HepG2 (cell line): ENCODE measurements around the gene MBD5. TPM values are rescaled to one million over a fixed set of nuclear protein-coding genes. Genes with fewer than 3 reads are reported as not detected.
A peak's percentile ranks its signal among the peaks of the same experiment; 100 is the strongest.

ENCODE experiments used
- AHDC1 ChIP-seq: sonication (generic); formaldehyde crosslinking; IDR thresholded peaks from 2 replicates; pipeline ENCODE4 v1.5.1; 2020; ENCODE audit warnings: mild to moderate bottlenecking, missing genetic modification reagents, borderline replicate concordance
- BCL6 ChIP-seq: IDR thresholded peaks from 2 replicates; pipeline ENCODE4 v1.6.1; 2016; ENCODE audit warnings: missing genetic modification reagents, missing compliant biosample characterization
- CTCF ChIP-seq: sonication (generic); formaldehyde crosslinking; IDR thresholded peaks from 2 replicates; pipeline ENCODE4 v1.5.0; 2020; ENCODE audit warnings: mild to moderate bottlenecking, missing genetic modification reagents, moderate library complexity
- MEF2D ChIP-seq: sonication (generic); formaldehyde crosslinking; IDR thresholded peaks from 2 replicates; pipeline ENCODE4 v1.5.1; 2020; ENCODE audit warnings: mild to moderate bottlenecking, missing genetic modification reagents
- ZBTB3 ChIP-seq: sonication (generic); formaldehyde crosslinking; IDR thresholded peaks from 2 replicates; pipeline ENCODE4 v1.4.0; 2020; ENCODE audit warnings: low read depth, mild to moderate bottlenecking, moderate library complexity, missing genetic modification reagents, borderline replicate concordance
- ZBTB40 ChIP-seq, 2 experiments: fragments of 450-650 bp in 1 of 2; sonication (generic) in 1 of 2; formaldehyde crosslinking in 1 of 2; IDR thresholded peaks; 2 replicates each; pipeline versions ENCODE4 v1.6.1 to v1.8.0; 2016 to 2022; ENCODE audit warnings: antibody characterized with exemption in 1 of 2, mild to moderate bottlenecking in 1 of 2, missing genetic modification reagents in 1 of 2
- ZFP37 ChIP-seq: sonication (generic); formaldehyde crosslinking; IDR thresholded peaks from 2 replicates; pipeline ENCODE4 v1.4.0; 2020; ENCODE audit warnings: missing genetic modification reagents, borderline replicate concordance
- ZNF367 ChIP-seq: sonication (generic); formaldehyde crosslinking; IDR thresholded peaks from 2 replicates; pipeline ENCODE4 v1.4.0; 2020; ENCODE audit warnings: missing genetic modification reagents, borderline replicate concordance
- ZNF614 ChIP-seq: IDR thresholded peaks from 2 replicates; pipeline ENCODE4 v1.6.1; 2018; ENCODE audit warnings: missing biosample characterization, missing genetic modification reagents, inconsistent platforms, borderline replicate concordance
- ZNF672 ChIP-seq: sonication (generic); formaldehyde crosslinking; IDR thresholded peaks from 2 replicates; pipeline ENCODE4 v1.8.1; 2022; ENCODE audit warnings: missing genetic modification reagents
- ZSCAN9 ChIP-seq: IDR thresholded peaks from 2 replicates; pipeline ENCODE4 v1.6.1; 2016; ENCODE audit warnings: borderline replicate concordance
- polyA plus RNA-seq, 8 experiments: library from polyadenylated mRNA; depleted of rRNA in 3 of 8; stranded (reverse) in 7 of 8; unstranded in 1 of 8; fragments of >200 nt; fragmentation: Illumina TruSeq in 4 of 8; extraction: Trizol in 4 of 8; gene quantifications; 2 replicates each; pipeline versions ENCODE4 v1.2.1 to v1.2.3, GENCODE V29; 2011 to 2016; ENCODE audit warnings: low read depth in 4 of 8, missing spikeins in 1 of 8, mixed read lengths in 1 of 8; ENCODE audit not compliant: insufficient read depth in 1 of 8
- total RNA-seq, 5 experiments: library from RNA; depleted of rRNA; stranded (reverse); fragments of >200 nt; fragmentation: Illumina TruSeq; extraction: Trizol; gene quantifications; 2 replicates each; pipeline ENCODE4 v1.2.3, GENCODE V29; 2016; ENCODE audit warnings: low read depth in 1 of 5

MBD5 gene
- total and polyA plus RNA-seq, 2 of the 13 experiments (the other 11 are each of a cell fraction or from before 2014, with no cell fraction given), result 13.5 to 26.4 TPM

- peak; percentile 85; the same call in 1 of the 2 replicates for TF ChIP-seq ZSCAN9
- no peak for TF ChIP-seq ZNF614 (CRISPR knock-in tag)
- peak; percentile 99 for TF ChIP-seq CTCF (CRISPR knock-in tag)
- no peak for TF ChIP-seq ZNF367
- TF ChIP-seq ZBTB40 (IDR thresholded peaks at IDR 0.05), result no peak
- peak; percentile 19; the same call in 1 of the 2 replicates for TF ChIP-seq ZBTB40 (CRISPR knock-in tag; IDR thresholded peaks at IDR 0.05)
- no peak for TF ChIP-seq ZBTB3 (CRISPR knock-in tag)
- TF ChIP-seq MEF2D (CRISPR knock-in tag), result no peak
- peak; percentile 37; the same call in 1 of the 2 replicates for TF ChIP-seq BCL6 (CRISPR knock-in tag)
- TF ChIP-seq AHDC1 (CRISPR knock-in tag), result 0 out of 2 replicates have a peak, but pooled peaks have one; percentile 27
- TF ChIP-seq ZFP37 (CRISPR knock-in tag), result no peak
- no peak for TF ChIP-seq ZNF672 (CRISPR knock-in tag)
These were observed 488.5 kb downstream of the MBD5 start (continued) for GRCh38 chr2:148509288-148509902.
